GM21737 (cell line): ENCODE data around the gene MAP2K4.

Experiments used
- ATAC-seq: cut with Tn5 transposase; IDR thresholded peaks from one replicate; pipeline ENCODE4 v1.9.1; 2021; ENCODE audit warnings: mild to moderate bottlenecking, moderate library complexity; ENCODE audit not compliant: unreplicated experiment

The MAP2K4 gene

GRCh38 chr17:12085076-12085949, 64.6 kb downstream of the MAP2K4 start:
- no peak for ATAC-seq

GRCh38 chr17:12088035-12088434, 67.4 kb downstream of the MAP2K4 start:
- no peak for ATAC-seq

GRCh38 chr17:12089809-12090384, 69.2 kb downstream of the MAP2K4 start:
- ATAC-seq, result no peak

- ATAC-seq, result no peak
These were observed 73.7 kb downstream of the MAP2K4 start for GRCh38 chr17:12094336-12094735.

- no peak for ATAC-seq
These were observed 74.8 kb downstream of the MAP2K4 start for GRCh38 chr17:12095522-12095921.

- no peak for ATAC-seq
These were observed 76.6 kb downstream of the MAP2K4 start for GRCh38 chr17:12097326-12097725.

- no peak for ATAC-seq
These were observed 77.9 kb downstream of the MAP2K4 start for GRCh38 chr17:12098568-12098967.

GRCh38 chr17:12099412-12099811, 78.7 kb downstream of the MAP2K4 start:
- ATAC-seq, result no peak

GRCh38 chr17:12104831-12105230, 84.2 kb downstream of the MAP2K4 start:
- ATAC-seq, result no peak

- no peak for ATAC-seq
These were observed 87.2 kb downstream of the MAP2K4 start for GRCh38 chr17:12107905-12108304.

GRCh38 chr17:12110906-12111305, 90.2 kb downstream of the MAP2K4 start:
- no peak for ATAC-seq

GRCh38 chr17:12113156-12113555, 92.5 kb downstream of the MAP2K4 start:
- ATAC-seq, result no peak

GRCh38 chr17:12114686-12115418, 94.2 kb downstream of the MAP2K4 start:
- no peak for ATAC-seq

- no peak for ATAC-seq
These were observed 95.5 kb downstream of the MAP2K4 start for GRCh38 chr17:12116143-12116542.

GRCh38 chr17:12118617-12119016, 97.9 kb downstream of the MAP2K4 start:
- ATAC-seq, result no peak

- ATAC-seq, result no peak
These were observed 101.4 kb downstream of the MAP2K4 start for GRCh38 chr17:12122075-12122474.

GRCh38 chr17:12127177-12127576, 106.5 kb downstream of the MAP2K4 start:
- ATAC-seq, result no peak

GRCh38 chr17:12127667-12128066, 107.0 kb downstream of the MAP2K4 start:
- ATAC-seq, result no peak

GRCh38 chr17:12128946-12129345, 108.3 kb downstream of the MAP2K4 start:
- ATAC-seq, result no peak

GRCh38 chr17:12133183-12133582, 112.5 kb downstream of the MAP2K4 start:
- ATAC-seq, result no peak

GRCh38 chr17:12134101-12134500, 113.4 kb downstream of the MAP2K4 start:
- no peak for ATAC-seq

GRCh38 chr17:12134587-12134986, 113.9 kb downstream of the MAP2K4 start:
- ATAC-seq, result no peak
